Glutamatergic neuron (in vitro differentiated cells): ENCODE measurements around the gene ZHX3. TPM values are rescaled to one million over a fixed set of nuclear protein-coding genes. Genes with fewer than 3 reads are reported as not detected.

Source experiments
- DNase-seq: peaks from one replicate; pipeline ENCODE4 v3.0.0; 2022
- H3K27ac Mint-ChIP-seq: one replicate; pipeline ENCODE4 v1.8.0; 2020; ENCODE audit warnings: mild to moderate bottlenecking, mixed read lengths, inconsistent platforms; ENCODE audit not compliant: unreplicated experiment
- H3K27me3 Mint-ChIP-seq: one replicate; pipeline ENCODE4 v1.8.0; 2020; ENCODE audit warnings: mild to moderate bottlenecking, moderate library complexity, mixed read lengths, inconsistent platforms; ENCODE audit not compliant: unreplicated experiment
- H3K36me3 Mint-ChIP-seq: one replicate; pipeline ENCODE4 v1.8.0; 2020; ENCODE audit warnings: mild to moderate bottlenecking, mixed read lengths, inconsistent platforms; ENCODE audit not compliant: unreplicated experiment
- H3K4me1 Mint-ChIP-seq: one replicate; pipeline ENCODE4 v1.8.0; 2020; ENCODE audit warnings: mild to moderate bottlenecking, low read depth, mixed read lengths, inconsistent platforms; ENCODE audit not compliant: unreplicated experiment
- H3K4me3 Mint-ChIP-seq: one replicate; pipeline ENCODE4 v1.8.0; 2020; ENCODE audit warnings: mild to moderate bottlenecking, mixed read lengths, inconsistent platforms; ENCODE audit not compliant: unreplicated experiment
- H3K9me3 Mint-ChIP-seq: one replicate; pipeline ENCODE4 v1.8.0; 2020; ENCODE audit warnings: mild to moderate bottlenecking, moderate library complexity, mixed read lengths, inconsistent platforms; ENCODE audit not compliant: unreplicated experiment
- CTCF ChIP-seq: fragments of 200-600 bp; sonication (generic); IDR thresholded peaks from one replicate; pipeline ENCODE4 v1.5.0; 2021; ENCODE audit not compliant: partially characterized antibody, unreplicated experiment
- total RNA-seq: library from RNA; stranded (reverse); fragmentation: NEBNext Ultra II Directional; extraction: Animal tissue kit (Norgen Biotek cat#: 25700); gene quantifications from one replicate; pipeline ENCODE4 v1.2.1, GENCODE V29; 2021; ENCODE audit not compliant: unreplicated experiment

Gene ZHX3
- total RNA-seq, 1 donor from 2014 or later = 40.5 TPM

DNA sequence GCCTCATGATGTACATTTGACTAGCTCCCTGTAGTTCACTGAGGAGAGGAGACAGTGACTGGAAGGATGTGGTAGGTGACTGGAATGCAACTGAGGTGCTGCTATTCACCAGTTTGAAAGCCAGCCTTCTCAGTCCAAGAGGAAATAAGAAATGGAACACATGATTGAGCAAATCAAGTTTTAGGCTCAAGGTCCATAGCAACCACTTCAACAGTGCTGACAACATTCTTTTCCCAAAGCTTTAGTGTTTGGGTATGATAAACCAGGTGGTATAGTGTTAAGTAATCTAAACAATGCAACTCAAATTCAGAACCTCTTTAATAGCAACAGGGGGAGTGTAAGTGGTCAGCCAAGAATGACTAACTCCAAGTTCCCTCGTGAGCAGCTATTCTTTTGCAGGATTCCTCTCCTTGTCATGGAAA is 9.2 kb downstream of the ZHX3 start:
- Mint-ChIP-seq H3K36me3 (no peaks in the 10 kb centered on the region), H3K9me3 (no peaks in the 10 kb centered on the region), H3K27me3 (no peaks in the 10 kb centered on the region), H3K4me1 (peaks cover 7% of the 10 kb centered on the region), H3K4me3 (no peak overlapping the region), H3K27ac (no peak overlapping the region)
- TF ChIP-seq CTCF = no peak
- DNase-seq = no peak

- no peak for DNase-seq
- Mint-ChIP-seq H3K27ac (no peak overlapping the region), H3K9me3 (no peaks in the 10 kb centered on the region), H3K4me3 (no peak overlapping the region), H3K36me3 (no peaks in the 10 kb centered on the region), H3K27me3 (no peaks in the 10 kb centered on the region), H3K4me1 (peaks cover 7% of the 10 kb centered on the region)
- TF ChIP-seq CTCF = no peak
Measured at GRCh38 chr20:41307021-41307420, 10.5 kb downstream of the ZHX3 start.

- Mint-ChIP-seq H3K4me1 (peaks cover 7% of the 10 kb centered on the region), H3K36me3 (no peaks in the 10 kb centered on the region), H3K27ac (no peak overlapping the region), H3K27me3 (no peaks in the 10 kb centered on the region), H3K9me3 (no peaks in the 10 kb centered on the region), H3K4me3 (no peak overlapping the region)
- no peak for TF ChIP-seq CTCF
- no peak for DNase-seq
Measured at GRCh38 chr20:41306061-41306727, 11.3 kb downstream of the ZHX3 start.

GRCh38 chr20:41304424-41305079 is 13.0 kb downstream of the ZHX3 start:
- Mint-ChIP-seq H3K36me3 (no peaks in the 10 kb centered on the region), H3K27ac (no peak overlapping the region), H3K27me3 (no peaks in the 10 kb centered on the region), H3K4me3 (no peak overlapping the region), H3K9me3 (no peaks in the 10 kb centered on the region), H3K4me1 (peaks cover 7% of the 10 kb centered on the region)
- DNase-seq = no peak
- no peak for TF ChIP-seq CTCF

DNA sequence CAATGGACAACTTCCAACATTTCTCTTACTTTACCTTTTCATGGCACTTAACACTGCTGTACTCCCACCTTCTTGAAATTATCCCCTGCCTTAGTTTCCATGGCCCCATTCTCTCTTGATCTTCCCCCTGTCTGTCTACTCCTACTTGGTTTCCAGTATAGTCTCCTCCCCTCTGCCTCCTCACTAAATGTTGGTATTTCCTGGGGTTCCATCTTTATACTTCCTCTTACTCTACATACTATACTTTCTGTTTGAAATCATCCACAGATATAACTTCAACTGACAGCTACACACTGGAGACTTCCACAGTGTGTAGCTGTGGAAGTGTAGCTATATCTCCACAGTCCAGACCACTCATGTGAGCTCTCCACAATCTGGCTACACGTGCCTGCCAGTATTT is 13.5 kb downstream of the ZHX3 start:
- no peak overlapping the region for H3K27ac Mint-ChIP-seq
- no peak for TF ChIP-seq CTCF
- no peaks in the 10 kb centered on the region for H3K27me3 Mint-ChIP-seq
- no peak overlapping the region for H3K4me3 Mint-ChIP-seq
- no peaks in the 10 kb centered on the region for H3K9me3 Mint-ChIP-seq
- H3K36me3 Mint-ChIP-seq = no peaks in the 10 kb centered on the region
- DNase-seq = no peak
- peaks cover 7% of the 10 kb centered on the region for H3K4me1 Mint-ChIP-seq
